Large intestine (tissue), 3 donors: ENCODE results near the gene CHODL. TPM values are rescaled to one million over a fixed set of nuclear protein-coding genes. Genes with fewer than 3 reads are reported as not detected.

ENCODE experiments used
- DNase-seq, 2 donors: peaks; one replicate each; pipeline versions ENCODE4 v3.0.0 to v3.0.0-alpha.2; 2013
- H3K27ac ChIP-seq: one replicate; pipeline ENCODE4 v1.5.1; 2013; ENCODE audit warnings: low read length
- H3K27me3 ChIP-seq: 2 replicates; pipeline ENCODE4 v1.6.1; 2013; ENCODE audit warnings: low read length; ENCODE audit not compliant: control insufficient read depth, insufficient read depth
- H3K36me3 ChIP-seq: 2 replicates; pipeline ENCODE4 v1.6.1; 2013; ENCODE audit warnings: low read length; ENCODE audit not compliant: control insufficient read depth, insufficient read depth
- H3K4me1 ChIP-seq: one replicate; pipeline ENCODE4 v1.6.1; 2013; ENCODE audit warnings: low read length; ENCODE audit not compliant: control insufficient read depth, insufficient read depth
- H3K4me3 ChIP-seq: one replicate; pipeline ENCODE4 v1.5.1; 2013; ENCODE audit warnings: low read length
- H3K9me3 ChIP-seq: one replicate; pipeline ENCODE4 v1.6.1; 2013; ENCODE audit warnings: mild to moderate bottlenecking, low read depth, low read length, moderate library complexity; ENCODE audit not compliant: control insufficient read depth
- WGBS: methylation state at CpG from one replicate; pipeline ENCODE4 v1.1.5; 2013; ENCODE audit warnings: low lambda C conversion rate; ENCODE audit not compliant: insufficient coverage; 5-methylcytosine and 5-hydroxymethylcytosine counted together
- polyA plus RNA-seq: library from polyadenylated mRNA; unstranded; fragments of 120-200 nt; gene quantifications from one replicate; pipeline ENCODE4 v1.2.1, GENCODE V29; 2013

The CHODL gene
- polyA plus RNA-seq, 1 donor, result 1.2 TPM

- no peaks in the 10 kb centered on the region for H3K36me3 ChIP-seq
- H3K4me3 ChIP-seq, result no peak overlapping the region
- DNase-seq, result no peak
- H3K4me1 ChIP-seq, result no peaks in the 10 kb centered on the region
- no peak overlapping the region for H3K27ac ChIP-seq
- no peaks in the 10 kb centered on the region for H3K9me3 ChIP-seq
- H3K27me3 ChIP-seq, result no peaks in the 10 kb centered on the region
These were observed 6.4 kb downstream of the CHODL start for GRCh38 chr21:18251065-18251464.

- Histone ChIP-seq H3K27ac (no peak overlapping the region), H3K9me3 (no peaks in the 10 kb centered on the region), H3K27me3 (no peaks in the 10 kb centered on the region), H3K4me1 (no peaks in the 10 kb centered on the region), H3K4me3 (no peak overlapping the region), H3K36me3 (no peaks in the 10 kb centered on the region)
- 67% methylated on average over 2 of the region's 4 CpGs for WGBS
- DNase-seq, result no peak
These were observed 7.6 kb downstream of the CHODL start for GRCh38 chr21:18252256-18252655.

GRCh38 chr21:18252680-18253079, 8.0 kb downstream of the CHODL start:
- Histone ChIP-seq H3K27ac (no peak overlapping the region), H3K4me3 (no peak overlapping the region), H3K36me3 (no peaks in the 10 kb centered on the region), H3K4me1 (no peaks in the 10 kb centered on the region), H3K27me3 (no peaks in the 10 kb centered on the region), H3K9me3 (no peaks in the 10 kb centered on the region)
- no peak for DNase-seq
- WGBS, result 67% methylated on average over 1 of the region's 5 CpGs

- H3K36me3 ChIP-seq, result no peaks in the 10 kb centered on the region
- DNase-seq, result no peak
- WGBS, result 76% methylated on average over 2 of the region's 2 CpGs
- no peak overlapping the region for H3K4me3 ChIP-seq
- H3K27ac ChIP-seq, result no peak overlapping the region
- H3K4me1 ChIP-seq, result no peaks in the 10 kb centered on the region
- H3K9me3 ChIP-seq, result no peaks in the 10 kb centered on the region
- H3K27me3 ChIP-seq, result no peaks in the 10 kb centered on the region
These were observed 8.6 kb downstream of the CHODL start for GRCh38 chr21:18253221-18253620.

GRCh38 chr21:18253799-18254198, 9.2 kb downstream of the CHODL start:
- Histone ChIP-seq H3K27ac (no peak overlapping the region), H3K36me3 (no peaks in the 10 kb centered on the region), H3K4me3 (no peak overlapping the region), H3K9me3 (no peaks in the 10 kb centered on the region), H3K27me3 (no peaks in the 10 kb centered on the region), H3K4me1 (no peaks in the 10 kb centered on the region)
- DNase-seq, result no peak
- WGBS, result no CpG with 5 or more reads among the region's 2 CpGs

GRCh38 chr21:18265944-18266343, 21.3 kb downstream of the CHODL start:
- Histone ChIP-seq H3K4me1 (no peaks in the 10 kb centered on the region), H3K27ac (no peak overlapping the region), H3K4me3 (no peak overlapping the region), H3K27me3 (no peaks in the 10 kb centered on the region), H3K9me3 (no peaks in the 10 kb centered on the region), H3K36me3 (no peaks in the 10 kb centered on the region)
- WGBS, result no CpG with 5 or more reads among the region's 2 CpGs
- DNase-seq, result no peak

GRCh38 chr21:18267496-18267895, 22.9 kb downstream of the CHODL start:
- no peak overlapping the region for H3K4me3 ChIP-seq
- H3K4me1 ChIP-seq, result no peaks in the 10 kb centered on the region
- H3K36me3 ChIP-seq, result no peaks in the 10 kb centered on the region
- no peak overlapping the region for H3K27ac ChIP-seq
- no peak for DNase-seq
- WGBS, result 100% methylated on average over 1 of the region's 1 CpG
- H3K9me3 ChIP-seq, result no peaks in the 10 kb centered on the region
- H3K27me3 ChIP-seq, result no peaks in the 10 kb centered on the region

- no peaks in the 10 kb centered on the region for H3K27me3 ChIP-seq
These were observed 24.3 kb downstream of the CHODL start for GRCh38 chr21:18268906-18269305.

GRCh38 chr21:18269856-18270255, 25.2 kb downstream of the CHODL start:
- 100% methylated on average over 3 of the region's 7 CpGs for WGBS
- no peak overlapping the region for H3K27ac ChIP-seq
- DNase-seq, result no peak
- no peaks in the 10 kb centered on the region for H3K9me3 ChIP-seq
- no peak overlapping the region for H3K4me3 ChIP-seq
- no peaks in the 10 kb centered on the region for H3K36me3 ChIP-seq
- no peaks in the 10 kb centered on the region for H3K4me1 ChIP-seq
- no peaks in the 10 kb centered on the region for H3K27me3 ChIP-seq

More at GRCh38 chr21:18268906-18269305, 24.3 kb downstream of the CHODL start:
- no peak for DNase-seq
- no peak overlapping the region for H3K4me3 ChIP-seq
- no CpG with 5 or more reads among the region's 1 CpG for WGBS
- no peaks in the 10 kb centered on the region for H3K9me3 ChIP-seq
- no peaks in the 10 kb centered on the region for H3K36me3 ChIP-seq
- no peaks in the 10 kb centered on the region for H3K4me1 ChIP-seq
- H3K27ac ChIP-seq, result no peak overlapping the region

GRCh38 chr21:18273400-18273799, 28.8 kb downstream of the CHODL start:
- WGBS, result 90% methylated on average over 2 of the region's 4 CpGs

GRCh38 chr21:18274370-18274769, 29.7 kb downstream of the CHODL start:
- Histone ChIP-seq H3K4me1 (no peaks in the 10 kb centered on the region), H3K9me3 (no peaks in the 10 kb centered on the region), H3K27ac (no peak overlapping the region), H3K27me3 (no peaks in the 10 kb centered on the region), H3K4me3 (no peak overlapping the region), H3K36me3 (no peaks in the 10 kb centered on the region)
- WGBS, result 60% methylated on average over 3 of the region's 5 CpGs
- DNase-seq, result no peak

More at GRCh38 chr21:18273400-18273799, 28.8 kb downstream of the CHODL start:
- Histone ChIP-seq H3K4me3 (no peak overlapping the region), H3K27me3 (no peaks in the 10 kb centered on the region), H3K4me1 (no peaks in the 10 kb centered on the region), H3K36me3 (no peaks in the 10 kb centered on the region), H3K9me3 (no peaks in the 10 kb centered on the region), H3K27ac (no peak overlapping the region)
- no peak for DNase-seq
